Neural progenitor cell (in vitro differentiated cells): ENCODE data around the gene ULK3. TPM values are rescaled to one million over a fixed set of nuclear protein-coding genes. Genes with fewer than 3 reads are reported as not detected.
A peak's percentile ranks its signal among the peaks of the same experiment; 100 is the strongest.

Experiments used
- DNase-seq: peaks from one replicate; pipeline ENCODE4 v3.0.0-alpha.2; 2016; ENCODE audit warnings: low spot score
- H2AFZ ChIP-seq: fragments of 200-600 bp; sonication (generic); replicated peaks from 2 replicates; pipeline ENCODE4 v1.6.1; 2016; ENCODE audit warnings: antibody characterized with exemption
- H3F3A ChIP-seq: fragments of 200-600 bp; sonication (generic); 2 replicates; pipeline ENCODE4 v1.6.1; 2016; ENCODE audit warnings: antibody characterized with exemption, low read depth
- H3K27ac ChIP-seq: fragments of 200-600 bp; sonication (generic); 2 replicates; pipeline ENCODE4 v1.5.1; 2016; ENCODE audit warnings: mild to moderate bottlenecking
- H3K27me3 ChIP-seq: fragments of 200-600 bp; sonication (generic); 2 replicates; pipeline ENCODE4 v1.6.1; 2016; ENCODE audit warnings: mild to moderate bottlenecking, moderate library complexity
- H3K36me3 ChIP-seq: fragments of 200-600 bp; sonication (generic); 2 replicates; pipeline ENCODE4 v1.5.1; 2016
- H3K4me1 ChIP-seq: fragments of 200-600 bp; sonication (generic); 2 replicates; pipeline ENCODE4 v1.6.1; 2016; ENCODE audit warnings: mixed run types
- H3K4me2 ChIP-seq: fragments of 200-600 bp; sonication (generic); 2 replicates; pipeline ENCODE4 v1.6.1; 2016
- H3K4me3 ChIP-seq: fragments of 200-600 bp; sonication (generic); 2 replicates; pipeline ENCODE4 v1.5.1; 2016
- H3K79me2 ChIP-seq: fragments of 200-600 bp; sonication (generic); 2 replicates; pipeline ENCODE4 v1.6.1; 2016; ENCODE audit warnings: low read depth
- H3K9ac ChIP-seq: fragments of 200-600 bp; sonication (generic); 2 replicates; pipeline ENCODE4 v1.6.1; 2016
- H3K9me3 ChIP-seq: fragments of 200-600 bp; sonication (generic); 2 replicates; pipeline ENCODE4 v1.5.1; 2016; ENCODE audit warnings: low read depth
- H4K20me1 ChIP-seq: fragments of 200-600 bp; sonication (generic); 2 replicates; pipeline ENCODE4 v1.6.1; 2016; ENCODE audit warnings: low read depth
- H3K27ac Mint-ChIP-seq: 3 replicates; pipeline ENCODE4 v1.8.0; 2021; ENCODE audit warnings: mixed read lengths
- H3K27me3 Mint-ChIP-seq: 2 replicates; pipeline ENCODE4 v1.8.0; 2022; ENCODE audit warnings: low read depth, mild to moderate bottlenecking, inconsistent platforms, moderate library complexity, mixed read lengths; ENCODE audit not compliant: insufficient read depth
- H3K36me3 Mint-ChIP-seq: 3 replicates; pipeline ENCODE4 v1.8.0; 2021; ENCODE audit warnings: mixed read lengths
- H3K4me1 Mint-ChIP-seq: 3 replicates; pipeline ENCODE4 v1.8.0; 2021; ENCODE audit warnings: mixed read lengths
- H3K4me3 Mint-ChIP-seq: 3 replicates; pipeline ENCODE4 v1.8.0; 2021; ENCODE audit warnings: mild to moderate bottlenecking, moderate library complexity, mixed read lengths
- H3K9me3 Mint-ChIP-seq: 3 replicates; pipeline ENCODE4 v1.8.0; 2020; ENCODE audit warnings: mixed read lengths
- CTCF ChIP-seq: fragments of 200-600 bp; sonication (generic); IDR thresholded peaks from 2 replicates; pipeline ENCODE4 v1.5.1; 2017; ENCODE audit warnings: antibody characterized with exemption, mild to moderate bottlenecking
- EZH2 ChIP-seq: fragments of 200-600 bp; sonication (generic); IDR thresholded peaks from 2 replicates; pipeline ENCODE4 v1.6.1; 2017; ENCODE audit warnings: antibody characterized with exemption, mild to moderate bottlenecking, moderate library complexity
- EZH2phosphoT487 ChIP-seq: fragments of 200-600 bp; sonication (generic); IDR thresholded peaks from 2 replicates; pipeline ENCODE4 v1.6.1; 2017; ENCODE audit warnings: antibody characterized with exemption
- total RNA-seq: library from RNA; depleted of rRNA; stranded (reverse); fragments of >200 nt; gene quantifications from 2 replicates; pipeline ENCODE4 v1.2.3, GENCODE V29; 2015; ENCODE audit warnings: low replicate concordance

Gene ULK3
- total RNA-seq, 1 donor from 2014 or later: 22.7 TPM

DNA sequence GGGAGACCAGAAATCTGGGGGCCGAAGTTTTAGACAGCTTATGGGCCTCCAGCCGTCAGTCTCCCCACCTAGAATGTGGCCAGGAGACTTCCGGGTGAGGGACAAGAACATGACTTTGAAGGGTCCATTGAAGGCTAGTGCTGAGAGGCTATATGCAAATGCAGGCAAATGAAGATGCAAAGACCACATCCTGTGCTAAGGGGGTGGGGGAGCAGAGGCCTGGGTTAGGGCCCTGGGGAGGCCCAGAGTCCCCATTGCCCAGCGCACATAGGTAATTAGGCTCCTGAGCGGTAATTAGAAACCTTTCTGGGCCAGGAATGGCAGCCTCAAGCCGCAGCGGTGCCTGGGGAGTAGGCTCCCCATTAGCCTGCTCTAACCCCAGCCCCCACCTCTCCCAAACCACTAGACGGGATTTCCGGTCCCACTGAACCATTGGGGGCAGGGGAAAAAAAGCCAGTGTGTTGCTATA lies 54.2 kb downstream of the ULK3 start:
- H3K4me3 Mint-ChIP-seq: no peak overlapping the region
- H3K4me1 Mint-ChIP-seq: peaks cover 54% of the 10 kb centered on the region
- Histone ChIP-seq H3K27me3 (no peaks in the 10 kb centered on the region), H3K4me2 (peak overlapping the region; percentile 35), H3K4me1 (peaks cover 22% of the 10 kb centered on the region), H4K20me1 (peaks cover 100% of the 10 kb centered on the region), H3F3A (no peaks in the 10 kb centered on the region), H3K9ac (no peak overlapping the region), H3K9me3 (no peaks in the 10 kb centered on the region), H3K27ac (no peak overlapping the region), H3K79me2 (peaks cover 85% of the 10 kb centered on the region), H3K4me3 (no peak overlapping the region), H3K36me3 (no peaks in the 10 kb centered on the region), H2AFZ (no peak overlapping the region)
- peaks cover 1% of the 10 kb centered on the region for H3K27me3 Mint-ChIP-seq
- H3K9me3 Mint-ChIP-seq: no peaks in the 10 kb centered on the region
- no peak overlapping the region for H3K27ac Mint-ChIP-seq
- DNase-seq: peak; percentile 21
- TF ChIP-seq EZH2phosphoT487: no peak
- no peak for TF ChIP-seq CTCF
- TF ChIP-seq EZH2: no peak
- H3K36me3 Mint-ChIP-seq: peaks cover 2% of the 10 kb centered on the region

GRCh38 chr15:74788042-74788682 lies 54.8 kb downstream of the ULK3 start:
- Mint-ChIP-seq H3K36me3 (peaks cover 2% of the 10 kb centered on the region), H3K27ac (peak overlapping the region; percentile 95), H3K27me3 (peaks cover 3% of the 10 kb centered on the region), H3K4me3 (no peak overlapping the region), H3K4me1 (peaks cover 56% of the 10 kb centered on the region), H3K9me3 (no peaks in the 10 kb centered on the region)
- H3K9ac ChIP-seq: no peak overlapping the region
- peaks cover 100% of the 10 kb centered on the region for H4K20me1 ChIP-seq
- no peak for DNase-seq
- no peak overlapping the region for H3K4me3 ChIP-seq
- peaks cover 24% of the 10 kb centered on the region for H3K4me1 ChIP-seq
- no peak overlapping the region for H3K4me2 ChIP-seq
- no peak overlapping the region for H2AFZ ChIP-seq
- H3K27me3 ChIP-seq: no peaks in the 10 kb centered on the region
- peaks cover 85% of the 10 kb centered on the region for H3K79me2 ChIP-seq
- no peaks in the 10 kb centered on the region for H3F3A ChIP-seq
- TF ChIP-seq CTCF: no peak
- no peak for TF ChIP-seq EZH2
- TF ChIP-seq EZH2phosphoT487: no peak
- H3K36me3 ChIP-seq: no peaks in the 10 kb centered on the region
- H3K9me3 ChIP-seq: no peaks in the 10 kb centered on the region
- H3K27ac ChIP-seq: no peak overlapping the region

DNA sequence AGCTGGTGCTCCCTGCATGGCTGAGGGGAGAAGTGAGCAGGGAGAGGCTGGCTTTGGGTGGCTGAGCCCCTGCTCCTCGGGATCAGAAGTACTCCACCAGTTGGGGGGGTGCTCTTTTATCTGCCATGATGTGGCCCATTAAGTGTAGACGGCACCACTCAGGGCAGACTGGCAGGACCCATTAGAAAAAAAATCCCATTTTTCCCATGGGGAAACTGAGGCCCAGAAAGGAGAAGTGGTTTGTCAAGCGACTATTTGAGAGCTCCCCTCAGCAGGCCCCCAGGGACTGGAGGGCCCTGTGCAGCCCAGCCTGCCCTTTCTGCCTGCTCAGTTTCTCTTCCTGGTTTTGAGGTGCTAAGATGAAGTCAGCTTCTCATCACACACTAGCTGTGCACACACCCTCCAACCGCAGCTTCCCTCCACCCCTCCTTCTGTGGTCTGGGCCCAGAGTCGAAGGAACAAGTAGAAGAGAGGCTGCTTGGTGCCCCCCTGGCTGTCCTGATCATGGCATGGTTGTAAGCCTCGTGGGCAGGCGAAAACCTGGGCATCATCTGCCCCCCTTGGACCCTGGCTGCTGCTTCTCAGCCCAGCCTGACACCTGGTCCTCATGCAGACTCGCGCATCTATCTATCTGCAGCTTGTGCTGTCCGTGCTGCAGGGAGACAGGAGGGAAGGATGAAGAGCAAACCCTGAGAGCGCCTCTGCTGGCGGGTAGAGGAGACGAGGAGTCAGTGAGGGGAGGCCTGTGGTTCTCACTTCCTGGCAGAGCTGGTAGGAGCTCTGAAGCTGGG lies 55.5 kb downstream of the ULK3 start:
- H3K27ac ChIP-seq: no peak overlapping the region
- no peak overlapping the region for H3K4me2 ChIP-seq
- DNase-seq: peak; percentile 80
- Mint-ChIP-seq H3K9me3 (no peaks in the 10 kb centered on the region), H3K4me1 (peaks cover 54% of the 10 kb centered on the region), H3K27ac (peak overlapping the region; percentile 95), H3K36me3 (peaks cover 2% of the 10 kb centered on the region), H3K27me3 (peaks cover 3% of the 10 kb centered on the region), H3K4me3 (no peak overlapping the region)
- no peaks in the 10 kb centered on the region for H3K9me3 ChIP-seq
- H3K36me3 ChIP-seq: no peaks in the 10 kb centered on the region
- H3F3A ChIP-seq: no peaks in the 10 kb centered on the region
- H4K20me1 ChIP-seq: peaks cover 99% of the 10 kb centered on the region
- no peaks in the 10 kb centered on the region for H3K27me3 ChIP-seq
- H3K9ac ChIP-seq: no peak overlapping the region
- peaks cover 24% of the 10 kb centered on the region for H3K4me1 ChIP-seq
- H2AFZ ChIP-seq: no peak overlapping the region
- H3K79me2 ChIP-seq: peaks cover 91% of the 10 kb centered on the region
- H3K4me3 ChIP-seq: no peak overlapping the region
- TF ChIP-seq EZH2: no peak
- peak; percentile 67 for TF ChIP-seq CTCF
- no peak for TF ChIP-seq EZH2phosphoT487
